KOPT-K1 (cell line): ENCODE results near the gene OSM.
"Not testable (repeated sequence)": the region's sequence is repeated elsewhere in the genome, so short reads cannot be mapped to it uniquely, and the experiment has no call there.

Source experiments
- H3K27ac ChIP-seq: fragments of 200-600 bp; sonication (generic); 2 replicates; pipeline ENCODE4 v1.5.1; 2016; ENCODE audit warnings: antibody characterized with exemption, mild to moderate bottlenecking, low read depth, low read length; ENCODE audit not compliant: poor library complexity, severe bottlenecking
- H3K36me3 ChIP-seq: fragments of 200-600 bp; sonication (generic); 2 replicates; pipeline ENCODE4 v1.5.1; 2017; ENCODE audit warnings: antibody characterized with exemption, mild to moderate bottlenecking, low read length, moderate library complexity; ENCODE audit not compliant: insufficient read depth
- H3K9me3 ChIP-seq: fragments of 200-600 bp; sonication (generic); 2 replicates; pipeline ENCODE4 v1.5.1; 2017; ENCODE audit warnings: antibody characterized with exemption, low read length, mild to moderate bottlenecking; ENCODE audit not compliant: insufficient read depth, poor library complexity, severe bottlenecking

Gene OSM

GRCh38 chr22:30226192-30226832 is 40.3 kb downstream of the OSM start:
- H3K9me3 ChIP-seq = no peaks in the 10 kb centered on the region
- H3K36me3 ChIP-seq = no peaks in the 10 kb centered on the region
- H3K27ac ChIP-seq = peak overlapping the region; percentile 99

GRCh38 chr22:30225220-30225927 is 41.3 kb downstream of the OSM start:
- no peaks in the 10 kb centered on the region for H3K9me3 ChIP-seq
- peak overlapping the region; percentile 99 for H3K27ac ChIP-seq
- no peaks in the 10 kb centered on the region for H3K36me3 ChIP-seq

GRCh38 chr22:30224161-30224857 is 42.3 kb downstream of the OSM start:
- H3K9me3 ChIP-seq = no peaks in the 10 kb centered on the region
- H3K27ac ChIP-seq = peak overlapping the region; percentile 99
- no peaks in the 10 kb centered on the region for H3K36me3 ChIP-seq

- peak overlapping the region; percentile 99 for H3K27ac ChIP-seq
- no peaks in the 10 kb centered on the region for H3K9me3 ChIP-seq
- no peaks in the 10 kb centered on the region for H3K36me3 ChIP-seq
These were observed 43.3 kb downstream of the OSM start for GRCh38 chr22:30223303-30223702.

- no peaks in the 10 kb centered on the region for H3K36me3 ChIP-seq
- no peaks in the 10 kb centered on the region for H3K9me3 ChIP-seq
- peak overlapping the region; percentile 99 for H3K27ac ChIP-seq
These were observed 44.3 kb downstream of the OSM start for GRCh38 chr22:30222321-30222720.

- H3K9me3 ChIP-seq = no peaks in the 10 kb centered on the region
- H3K27ac ChIP-seq = peak overlapping the region; percentile 99
- no peaks in the 10 kb centered on the region for H3K36me3 ChIP-seq
These were observed 45.3 kb downstream of the OSM start for GRCh38 chr22:30221121-30221992.

- no peaks in the 10 kb centered on the region for H3K36me3 ChIP-seq
- H3K9me3 ChIP-seq = no peaks in the 10 kb centered on the region
- H3K27ac ChIP-seq = peak overlapping the region; percentile 99
These were observed 46.2 kb downstream of the OSM start for GRCh38 chr22:30220338-30221012.

GRCh38 chr22:30219668-30220278 is 46.9 kb downstream of the OSM start:
- H3K36me3 ChIP-seq = no peaks in the 10 kb centered on the region
- peak overlapping the region; percentile 99 for H3K27ac ChIP-seq
- no peaks in the 10 kb centered on the region for H3K9me3 ChIP-seq

- H3K9me3 ChIP-seq = no peaks in the 10 kb centered on the region
- H3K27ac ChIP-seq = peak overlapping the region; percentile 99
These were observed 47.5 kb downstream of the OSM start for GRCh38 chr22:30219049-30219654.

GRCh38 chr22:30217698-30218560 is 48.7 kb downstream of the OSM start:
- H3K27ac ChIP-seq = peak overlapping the region; percentile 61
- no peaks in the 10 kb centered on the region for H3K9me3 ChIP-seq
- no peaks in the 10 kb centered on the region for H3K36me3 ChIP-seq

More at GRCh38 chr22:30219049-30219654, 47.5 kb downstream of the OSM start:
- no peaks in the 10 kb centered on the region for H3K36me3 ChIP-seq

- Histone ChIP-seq H3K9me3 (no peaks in the 10 kb centered on the region), H3K27ac (peak overlapping the region; percentile 41), H3K36me3 (no peaks in the 10 kb centered on the region)
These were observed 49.9 kb downstream of the OSM start for GRCh38 chr22:30216710-30217109.

GRCh38 chr22:30216272-30216671 is 50.4 kb downstream of the OSM start:
- H3K36me3 ChIP-seq, H3K9me3 ChIP-seq: not testable (repeated sequence)
- H3K27ac ChIP-seq = peak overlapping the region; percentile 41
